GM18868 (cell line): ENCODE data around the gene SPC24.
"Not testable (repeated sequence)": the region's sequence is repeated elsewhere in the genome, so short reads cannot be mapped to it uniquely, and the experiment has no call there.

Experiments
- ATAC-seq: cut with Tn5 transposase; IDR thresholded peaks from one replicate; pipeline ENCODE4 v1.9.1; 2021; ENCODE audit warnings: mild to moderate bottlenecking, moderate library complexity; ENCODE audit not compliant: unreplicated experiment

Gene SPC24

DNA sequence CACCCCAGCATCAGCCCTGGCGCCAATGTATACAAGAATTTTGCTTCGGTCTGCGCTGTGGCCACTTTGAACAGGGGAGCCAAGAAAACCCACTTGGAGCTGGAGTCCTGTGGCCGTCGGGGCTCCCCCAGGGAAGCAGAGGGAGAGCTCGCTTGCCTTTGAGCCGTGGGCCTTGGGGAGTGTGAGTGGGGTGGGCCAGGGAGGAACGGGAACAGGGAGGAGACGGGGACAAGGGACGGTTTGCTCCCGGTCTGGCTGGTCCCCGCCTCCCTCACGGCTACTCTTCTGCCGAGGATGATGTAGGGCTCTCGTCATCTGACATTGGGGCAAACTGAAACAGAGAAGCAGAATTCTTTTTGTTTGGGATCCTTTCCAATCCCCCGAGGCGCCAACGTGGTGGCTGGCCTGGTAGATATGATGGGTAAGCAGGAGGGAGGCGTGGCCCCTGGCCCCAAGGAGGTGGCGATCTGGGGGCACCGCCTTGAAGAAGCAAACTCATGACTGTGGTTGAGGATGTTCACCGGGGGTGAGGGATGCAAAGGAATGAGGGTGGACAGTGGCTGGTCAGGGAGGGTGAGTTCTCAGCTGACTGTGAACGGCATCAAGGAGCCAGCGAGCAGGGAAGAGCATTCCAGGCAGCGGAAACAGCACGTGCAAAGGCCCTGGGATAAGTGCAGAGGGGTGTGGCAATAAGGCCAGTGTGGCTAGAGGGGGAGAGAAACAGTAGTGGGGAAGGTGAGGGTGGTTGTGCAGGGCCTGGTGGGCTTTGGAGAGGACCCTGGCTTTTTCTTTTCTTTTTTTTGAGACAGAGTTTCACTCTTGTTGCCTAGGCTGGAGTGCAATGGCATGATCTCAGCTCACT, 10.9 kb upstream of the SPC24 start:
- ATAC-seq = no peak

DNA sequence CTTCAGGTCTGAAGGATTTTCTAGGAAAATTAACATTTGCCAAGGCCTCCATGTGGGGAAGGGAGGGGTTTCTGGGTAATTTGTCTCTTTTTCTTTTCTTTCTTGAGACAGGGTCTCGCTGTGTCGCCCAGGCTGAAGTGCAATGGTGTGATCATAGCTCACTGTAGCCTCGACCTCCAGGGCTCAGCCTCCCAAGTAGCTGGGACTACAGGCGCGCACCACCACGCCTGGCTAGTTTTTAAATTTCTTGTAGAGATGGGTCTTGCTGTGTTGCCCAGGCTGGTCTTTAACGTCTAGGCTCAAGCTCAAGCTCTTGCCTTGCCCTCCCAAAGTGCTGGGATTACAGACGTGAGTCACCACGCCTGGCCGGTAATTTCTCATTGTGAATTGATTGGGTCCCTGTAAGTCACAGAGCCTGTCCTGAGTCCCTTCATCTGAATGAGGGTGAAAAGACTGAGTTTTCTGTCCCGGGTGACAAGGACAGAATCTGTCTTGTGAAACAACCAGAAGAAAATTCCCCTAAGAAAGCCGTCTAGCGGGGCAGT, 10.0 kb upstream of the SPC24 start:
- no peak for ATAC-seq

DNA sequence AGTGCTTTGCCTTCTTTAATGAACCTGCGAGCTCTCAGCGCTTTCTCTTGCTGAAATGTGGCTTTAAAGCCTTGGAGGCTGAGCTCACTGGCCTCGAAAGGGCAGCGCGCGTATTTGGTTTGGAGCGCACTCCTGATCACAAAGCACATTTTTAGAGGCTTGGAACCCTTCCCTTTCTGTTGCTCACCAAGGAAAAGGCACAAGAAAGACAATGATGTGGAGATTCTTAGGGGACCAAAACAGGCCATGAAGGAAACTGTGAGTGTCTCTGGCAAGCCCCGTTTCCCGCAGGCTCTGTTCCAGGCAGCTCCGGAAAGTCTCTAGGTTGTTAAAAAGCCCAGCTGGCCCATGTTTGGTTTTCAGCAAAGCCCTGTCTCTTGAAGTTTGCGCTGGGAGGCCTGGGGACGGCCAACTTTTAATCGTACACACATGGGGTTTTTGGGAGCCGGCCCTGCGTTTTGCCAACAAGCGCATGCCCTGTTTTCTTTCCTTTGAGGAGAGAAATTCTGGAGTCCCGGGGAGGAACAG, 9.4 kb upstream of the SPC24 start:
- ATAC-seq = no peak

DNA sequence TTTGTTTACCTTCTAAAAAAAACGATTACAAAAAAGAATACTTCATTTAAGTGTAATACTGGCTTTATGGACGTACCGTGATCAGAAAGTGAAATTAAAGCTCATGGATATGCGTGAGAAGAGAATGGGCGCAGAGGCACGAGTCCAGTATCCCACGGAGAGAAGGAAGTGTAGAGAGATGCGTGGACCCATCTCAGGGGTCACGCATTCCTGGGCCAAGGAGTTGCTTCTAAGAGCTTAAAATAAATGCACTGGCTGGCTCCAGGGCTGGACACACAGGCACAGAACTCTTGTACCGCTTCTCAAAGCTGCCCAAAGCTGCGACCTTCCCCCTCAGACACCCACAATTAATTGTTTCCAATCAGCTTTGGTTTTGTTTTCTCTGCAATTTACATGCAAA, 8.7 kb upstream of the SPC24 start:
- no peak for ATAC-seq

DNA sequence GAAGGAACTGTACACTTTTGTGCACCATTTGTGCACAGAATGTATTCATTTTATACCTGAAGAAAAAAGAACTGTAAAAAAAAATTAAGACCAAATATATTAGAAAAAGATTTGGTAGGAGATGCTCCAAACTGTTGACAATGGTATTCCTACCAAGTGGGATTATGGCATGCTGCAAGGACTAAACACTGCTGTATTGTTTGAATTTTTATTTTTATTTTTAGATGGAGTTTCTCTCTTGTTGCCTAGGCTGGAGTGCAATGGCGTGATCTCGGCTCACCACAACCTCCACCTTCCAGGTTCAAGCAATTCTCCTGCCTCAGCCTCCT, 4.8 kb upstream of the SPC24 start:
- not testable (repeated sequence) for ATAC-seq

DNA sequence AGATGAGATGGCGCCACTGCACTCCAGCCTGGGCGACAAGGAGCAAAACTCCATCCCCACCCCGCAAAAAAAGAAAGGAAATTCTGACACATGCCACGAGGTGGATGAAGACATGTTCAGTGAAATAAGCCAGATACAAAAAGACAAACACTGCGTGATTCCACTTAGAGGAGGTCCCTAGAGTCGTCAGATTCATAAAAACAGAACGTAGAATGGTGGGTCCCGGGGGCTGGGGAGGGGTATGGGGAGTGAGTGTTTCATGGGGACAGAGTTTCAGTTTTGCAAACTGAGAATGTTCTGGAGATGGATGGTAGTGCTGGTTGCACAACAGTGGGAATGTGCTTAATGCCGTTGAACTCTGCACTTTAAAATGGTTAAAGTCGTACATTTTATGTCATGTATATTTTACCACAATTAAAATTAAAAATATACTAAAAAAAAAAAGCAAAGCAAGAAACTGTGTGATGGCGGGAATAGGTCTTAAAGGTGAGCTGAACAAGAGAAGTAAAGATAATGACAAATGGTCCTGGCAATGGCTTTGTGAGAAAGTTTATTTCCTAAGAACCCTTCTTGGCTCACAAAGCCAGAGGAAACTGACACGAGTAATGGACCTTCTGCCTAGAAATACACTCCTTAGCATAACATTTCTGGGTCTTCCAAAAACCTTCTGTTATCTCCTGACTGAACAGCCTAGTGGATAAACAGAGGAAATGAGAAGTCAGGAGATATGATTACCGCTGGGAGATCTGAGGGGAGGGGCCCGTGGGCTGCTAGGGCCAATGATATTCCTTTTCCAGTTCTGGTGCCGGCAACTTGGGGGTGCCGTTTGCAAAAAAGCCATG, 4.2 kb upstream of the SPC24 start:
- no peak for ATAC-seq

DNA sequence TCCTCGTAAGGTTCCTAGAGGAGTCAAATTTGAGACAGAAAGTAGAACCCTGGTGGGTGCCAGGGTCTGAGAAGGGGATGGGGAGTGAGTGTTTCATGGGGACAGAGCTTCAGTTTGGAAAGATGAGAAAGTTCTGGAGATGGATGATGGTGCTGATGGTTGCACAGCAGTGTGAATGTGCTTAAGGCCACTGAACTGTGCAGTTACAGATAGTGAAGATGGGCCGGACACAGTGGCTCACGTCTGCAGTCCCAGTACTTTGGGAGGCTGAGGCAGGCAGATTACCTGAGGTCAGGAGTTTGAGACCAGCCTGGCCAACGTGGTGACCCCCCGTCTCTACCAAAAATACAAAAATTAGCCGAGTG, 917 bp downstream of the SPC24 start:
- no peak for ATAC-seq

DNA sequence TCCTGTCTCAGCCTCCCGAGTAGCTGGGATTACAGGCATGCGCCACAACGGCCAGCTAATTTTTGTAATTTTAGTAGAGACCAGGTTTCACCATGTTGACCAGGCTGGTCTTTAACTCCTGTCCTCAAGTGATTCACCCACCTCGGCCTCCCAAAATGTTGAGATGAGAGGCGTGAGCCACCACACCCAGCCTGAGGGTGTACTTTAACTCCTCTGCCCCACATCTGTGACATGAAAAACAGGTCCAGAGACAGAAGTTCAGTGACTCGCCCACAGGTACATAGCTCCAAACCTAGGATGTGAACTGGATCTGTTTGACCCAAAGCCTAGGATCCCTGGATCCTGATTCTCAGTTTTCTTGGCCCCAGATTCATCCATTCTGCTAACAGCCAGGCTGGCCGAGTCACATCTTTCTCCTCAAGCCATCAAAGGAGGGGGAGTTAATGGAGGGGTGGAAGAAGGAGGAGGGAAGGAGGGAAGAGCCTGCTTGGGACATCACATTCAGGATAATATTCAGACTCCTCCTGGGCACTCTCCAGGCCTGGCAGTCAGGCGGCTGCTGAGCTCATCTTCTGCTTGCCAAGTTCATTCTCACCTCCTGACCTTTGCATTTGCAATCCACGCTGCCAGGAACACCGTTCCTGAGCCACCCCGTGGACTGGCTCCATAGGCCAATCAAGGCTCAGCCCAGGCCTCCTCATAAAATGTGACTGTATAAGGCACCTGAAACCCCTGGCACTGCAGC, 3.1 kb downstream of the SPC24 start:
- ATAC-seq = no peak

DNA sequence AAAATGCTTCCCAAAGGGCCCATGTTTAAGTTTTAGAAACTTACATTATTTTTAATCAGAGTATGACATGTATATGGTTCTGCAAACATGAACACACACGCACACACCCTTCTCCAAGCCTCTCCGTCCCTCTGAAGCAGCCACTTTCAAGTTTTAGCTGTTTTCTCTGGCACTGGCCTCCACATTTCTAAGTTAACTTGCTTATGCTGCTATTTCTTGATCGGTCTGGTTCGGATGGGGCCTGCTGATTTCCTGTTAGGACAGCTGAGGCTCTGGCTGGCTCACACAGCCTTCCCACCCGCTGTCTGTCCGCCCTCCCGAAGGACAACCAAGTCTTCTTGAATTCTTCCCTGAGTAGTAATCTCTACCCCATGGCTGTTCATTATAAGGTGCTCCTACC, 4.4 kb downstream of the SPC24 start:
- ATAC-seq = no peak

DNA sequence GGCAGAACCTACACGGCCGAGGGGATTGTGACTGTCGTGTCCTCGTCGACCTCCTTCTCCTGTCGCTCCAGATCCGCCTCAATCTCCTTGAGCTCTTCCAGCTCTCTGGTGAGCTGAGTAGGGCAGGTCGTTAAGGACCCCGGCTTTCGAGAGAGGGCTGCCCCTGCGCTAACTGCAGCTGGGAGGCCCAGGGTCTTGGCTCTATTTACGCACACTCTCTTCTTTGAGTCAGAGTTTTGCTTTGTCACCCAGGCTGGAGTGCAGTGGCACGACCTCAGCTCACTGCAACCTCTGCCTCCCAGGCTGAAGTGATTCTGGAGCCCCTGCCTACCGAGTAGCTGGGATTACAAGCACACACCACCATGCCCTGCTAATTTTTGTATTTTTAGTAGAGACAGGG, 7.6 kb downstream of the SPC24 start:
- no peak for ATAC-seq

DNA sequence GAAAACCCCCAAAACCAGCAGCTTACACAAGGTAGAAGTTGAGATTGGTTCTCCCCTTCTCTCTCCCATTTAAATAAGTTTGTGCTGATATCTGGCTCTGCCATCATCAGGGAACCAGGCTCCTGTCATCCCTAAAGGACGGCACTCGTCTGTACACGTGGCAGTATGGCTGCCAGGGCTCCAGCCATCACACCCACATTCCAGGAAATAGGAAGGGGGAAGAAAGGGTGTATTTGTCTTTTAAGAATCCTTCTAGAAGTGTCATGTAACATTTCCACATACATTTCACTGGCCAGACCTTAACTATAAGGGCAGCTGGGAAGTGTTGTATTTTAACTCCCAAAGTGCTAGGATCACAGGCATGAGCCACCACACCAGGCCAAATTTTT, 10.1 kb downstream of the SPC24 start:
- no peak for ATAC-seq

DNA sequence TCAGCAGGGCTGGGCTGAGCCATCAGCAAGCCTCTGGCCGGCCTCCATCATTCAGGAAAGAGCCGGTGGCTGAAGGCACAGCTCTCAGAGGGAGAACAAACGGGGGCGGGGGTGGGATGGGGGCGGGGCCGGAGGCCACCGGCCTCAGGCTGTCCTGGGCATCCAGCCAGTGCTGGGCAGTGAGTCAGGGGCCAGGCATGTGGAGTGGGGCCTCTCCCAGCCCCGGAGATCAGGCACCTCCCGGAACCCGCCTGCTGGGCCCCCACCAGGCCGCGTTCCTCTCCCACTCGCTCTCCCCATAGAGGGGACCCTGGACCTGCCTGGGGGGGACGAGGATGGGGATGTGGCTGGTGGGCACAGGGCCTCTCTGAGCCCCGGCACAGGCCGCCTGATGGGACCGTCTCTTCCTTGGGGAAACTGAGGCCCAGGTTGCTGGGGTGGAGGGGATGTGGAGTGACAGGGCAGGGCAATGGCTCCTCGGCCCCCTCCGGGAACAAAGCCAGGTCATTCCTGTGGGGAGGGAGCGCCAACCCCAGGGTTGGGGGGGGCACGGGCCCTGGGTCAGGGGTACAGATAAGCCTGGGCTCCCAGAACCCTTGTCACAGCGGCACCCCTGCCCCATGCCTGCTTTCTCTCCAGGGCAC, 12.9 kb downstream of the SPC24 start:
- ATAC-seq = no peak

DNA sequence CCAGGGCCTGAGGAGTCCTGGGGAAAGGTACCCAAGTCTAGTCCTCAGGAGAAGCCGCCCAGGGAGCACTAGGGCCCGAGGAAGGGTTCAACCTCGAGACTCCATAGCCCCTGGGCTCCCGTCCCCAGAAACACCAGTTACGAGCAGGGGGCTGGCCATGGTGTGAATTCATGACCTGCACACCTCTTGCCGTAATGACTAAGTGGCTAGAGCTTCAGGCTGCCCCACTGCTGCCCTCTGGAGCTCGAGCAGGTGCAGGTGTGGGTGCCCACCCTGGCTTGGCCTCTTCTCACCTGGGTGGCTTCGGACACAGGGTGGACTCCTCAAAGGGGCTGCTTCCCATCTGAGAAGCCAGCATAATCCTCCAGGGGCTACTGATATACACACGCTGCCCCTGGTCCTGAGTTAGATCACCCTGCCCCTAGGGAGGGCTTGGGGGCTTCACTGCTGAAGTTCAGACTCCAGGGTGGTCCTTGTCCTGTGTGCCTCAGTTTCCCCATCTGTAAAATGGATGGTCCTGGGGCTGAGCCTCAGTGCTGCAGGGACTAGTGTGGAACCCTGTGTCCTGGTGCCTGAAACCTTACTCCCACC, 13.6 kb downstream of the SPC24 start:
- no peak for ATAC-seq

DNA sequence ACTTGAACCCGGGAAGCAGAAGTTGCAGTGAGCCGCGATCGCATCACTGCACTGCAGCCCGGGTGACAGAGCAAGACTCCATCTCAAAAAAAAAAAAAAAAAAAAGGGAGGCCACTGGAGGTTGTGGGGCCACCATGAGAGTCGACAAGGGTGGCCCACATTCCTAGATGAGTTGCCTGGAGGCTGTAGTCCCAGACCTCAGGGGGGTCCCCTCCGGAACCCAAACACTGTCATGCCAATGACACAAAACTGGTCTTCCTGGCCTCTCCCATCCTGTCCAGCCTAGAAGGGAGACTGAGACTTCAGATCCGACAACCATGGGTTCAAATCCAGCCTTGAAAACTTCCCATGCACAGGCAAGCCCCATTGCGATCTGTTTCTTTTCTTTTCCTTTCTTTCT, 14.7 kb downstream of the SPC24 start:
- no peak for ATAC-seq

DNA sequence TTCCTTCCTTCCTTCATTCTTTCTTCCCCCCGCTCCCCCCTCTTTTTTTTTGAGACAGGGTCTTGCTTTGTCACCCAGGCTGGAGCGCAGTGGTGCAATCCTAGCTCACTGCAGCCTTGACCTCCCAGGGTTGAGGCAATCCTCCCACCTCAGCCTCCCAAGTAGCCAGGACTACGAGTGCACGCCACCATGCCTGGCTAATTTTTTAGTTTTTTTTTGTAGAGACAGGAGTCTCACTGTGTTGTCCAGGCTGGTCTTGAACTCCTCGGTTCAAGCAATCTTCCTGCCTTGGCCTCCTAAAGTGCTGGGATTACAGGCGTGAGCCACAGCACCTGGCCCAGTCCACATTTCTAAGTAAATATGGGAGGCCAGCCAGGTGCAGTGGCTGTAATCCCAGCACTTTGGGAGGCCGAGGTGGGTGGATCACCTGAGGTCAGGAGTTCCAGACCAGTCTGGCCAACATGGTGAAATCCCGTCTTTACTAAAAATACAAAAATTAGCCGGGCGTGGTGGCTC, 15.5 kb downstream of the SPC24 start:
- ATAC-seq = not testable (repeated sequence)

DNA sequence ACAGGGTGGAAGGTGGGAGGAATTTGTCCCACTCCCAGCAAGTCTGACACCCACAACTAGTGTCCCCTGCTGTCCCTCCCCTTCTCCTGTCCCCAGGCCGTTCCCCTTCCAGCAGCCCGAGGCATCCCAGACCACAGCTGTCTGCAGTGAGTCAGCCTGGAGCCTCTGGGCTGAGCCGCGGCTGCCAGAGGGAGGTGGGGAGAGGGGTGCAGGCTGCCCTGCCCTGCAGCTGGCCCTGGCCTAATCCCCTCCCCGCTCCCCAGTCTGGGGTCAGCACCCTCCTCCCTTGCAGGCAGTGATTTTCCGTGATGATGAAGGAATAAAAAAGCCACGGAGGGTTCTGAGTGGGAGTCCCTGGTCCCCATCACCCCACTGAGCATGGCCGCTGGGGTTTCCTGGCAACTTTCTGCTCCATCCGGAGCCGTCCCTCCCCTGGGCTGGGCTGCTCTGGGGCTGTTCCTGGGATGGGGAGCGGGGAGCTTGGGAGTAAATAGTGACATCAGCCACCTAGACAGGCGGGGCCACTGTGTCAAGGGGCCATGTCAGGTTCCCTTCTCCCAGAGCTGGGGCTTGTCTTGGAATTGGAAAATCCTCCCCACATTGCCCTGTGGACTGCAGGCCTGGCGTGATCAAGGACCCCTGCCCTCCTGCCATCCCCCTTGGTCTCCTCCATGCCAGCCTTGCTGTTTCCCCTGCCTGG, 16.8 kb downstream of the SPC24 start:
- ATAC-seq = no peak

DNA sequence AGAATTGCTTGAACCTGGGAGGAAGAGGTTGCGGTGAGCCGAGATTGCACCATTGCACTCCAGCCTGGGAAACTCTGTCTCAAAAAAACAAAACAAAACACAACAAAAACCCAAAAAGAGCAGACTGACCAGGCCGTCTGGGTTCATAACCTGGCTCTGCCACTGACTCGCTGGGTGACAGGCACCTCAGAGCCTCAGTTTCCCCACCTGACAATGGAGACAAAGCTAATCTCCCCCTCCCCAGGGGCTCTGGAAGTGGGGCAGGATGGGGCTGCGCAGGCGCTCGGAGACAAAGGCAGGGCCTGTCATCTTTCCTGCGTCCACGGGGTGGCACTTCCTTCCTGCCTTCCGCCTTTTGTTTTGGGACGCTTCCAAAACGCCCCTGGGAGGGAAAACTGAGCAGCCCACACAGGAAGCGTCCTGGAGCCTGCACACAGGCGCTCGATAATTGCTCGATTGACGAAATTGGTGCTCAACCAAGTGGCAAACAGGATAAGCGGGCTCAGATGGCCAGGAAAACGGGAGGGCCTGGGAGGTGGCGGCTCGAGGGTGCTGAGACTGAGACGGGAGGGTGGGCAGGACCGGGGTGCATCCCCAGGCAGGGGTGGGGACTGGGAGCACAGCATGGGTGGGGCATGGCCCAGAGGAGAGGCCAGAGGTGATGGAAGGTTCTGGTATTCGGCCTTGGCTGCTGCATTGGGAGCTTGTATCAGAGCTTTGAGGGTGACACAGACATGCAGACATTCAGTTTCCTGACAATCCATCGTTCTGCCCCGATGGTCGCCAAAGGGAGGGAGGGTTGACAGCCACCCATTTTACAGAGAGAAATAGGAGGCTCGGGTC, 17.8 kb downstream of the SPC24 start:
- ATAC-seq = no peak

DNA sequence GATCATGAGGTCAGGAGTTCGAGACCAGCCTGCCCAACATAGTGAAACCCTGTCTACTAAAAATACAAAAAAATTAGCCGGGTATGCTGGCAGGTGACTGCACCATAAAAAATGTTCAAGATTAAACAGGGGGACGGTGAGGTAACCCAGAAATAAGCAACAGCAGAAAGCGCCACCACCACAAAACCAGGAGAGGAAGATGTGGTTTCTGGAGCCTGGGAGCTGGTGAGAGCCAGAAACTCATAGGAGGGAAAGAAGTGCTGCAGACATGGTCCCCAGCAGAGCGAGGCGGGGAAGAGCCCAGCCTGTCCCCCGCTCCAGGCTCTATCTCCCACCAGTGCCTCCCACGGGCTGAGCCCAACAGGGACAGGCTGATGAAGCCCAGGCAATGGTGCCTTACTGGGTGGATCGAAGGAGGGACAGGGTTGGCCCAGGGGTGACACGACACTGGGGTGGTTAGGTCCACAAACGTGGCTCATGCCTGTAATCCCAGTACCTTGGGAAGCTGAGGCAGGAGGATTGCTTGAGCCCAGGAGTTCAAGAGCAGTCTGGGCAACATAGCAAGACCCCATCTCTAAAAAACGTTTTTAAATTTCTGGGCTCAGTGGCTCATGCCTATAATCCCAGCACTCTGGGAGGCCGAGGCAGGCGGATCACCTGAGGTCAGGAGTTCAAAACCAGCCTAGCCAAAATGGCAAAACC, 19.0 kb downstream of the SPC24 start:
- no peak for ATAC-seq
